ENCODE results near the gene ZNRF4.

- TF ChIP-seq, protein P1, sequence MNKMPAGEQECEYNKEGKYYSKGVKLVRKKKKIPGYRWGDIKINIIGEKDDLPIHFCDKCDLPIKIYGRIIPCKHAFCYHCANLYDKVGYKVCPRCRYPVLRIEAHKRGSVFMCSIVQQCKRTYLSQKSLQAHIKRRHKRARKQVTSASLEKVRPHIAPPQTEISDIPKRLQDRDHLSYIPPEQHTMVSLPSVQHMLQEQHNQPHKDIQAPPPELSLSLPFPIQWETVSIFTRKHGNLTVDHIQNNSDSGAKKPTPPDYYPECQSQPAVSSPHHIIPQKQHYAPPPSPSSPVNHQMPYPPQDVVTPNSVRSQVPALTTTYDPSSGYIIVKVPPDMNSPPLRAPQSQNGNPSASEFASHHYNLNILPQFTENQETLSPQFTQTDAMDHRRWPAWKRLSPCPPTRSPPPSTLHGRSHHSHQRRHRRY (tag by site-specific recombination; IDR thresholded peaks at IDR 0.05): no peak
- TF ChIP-seq, protein P2, sequence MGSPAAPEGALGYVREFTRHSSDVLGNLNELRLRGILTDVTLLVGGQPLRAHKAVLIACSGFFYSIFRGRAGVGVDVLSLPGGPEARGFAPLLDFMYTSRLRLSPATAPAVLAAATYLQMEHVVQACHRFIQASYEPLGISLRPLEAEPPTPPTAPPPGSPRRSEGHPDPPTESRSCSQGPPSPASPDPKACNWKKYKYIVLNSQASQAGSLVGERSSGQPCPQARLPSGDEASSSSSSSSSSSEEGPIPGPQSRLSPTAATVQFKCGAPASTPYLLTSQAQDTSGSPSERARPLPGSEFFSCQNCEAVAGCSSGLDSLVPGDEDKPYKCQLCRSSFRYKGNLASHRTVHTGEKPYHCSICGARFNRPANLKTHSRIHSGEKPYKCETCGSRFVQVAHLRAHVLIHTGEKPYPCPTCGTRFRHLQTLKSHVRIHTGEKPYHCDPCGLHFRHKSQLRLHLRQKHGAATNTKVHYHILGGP (tag by site-specific recombination; IDR thresholded peaks at IDR 0.05): no peak
- no peak for TF ChIP-seq REST (tag by site-specific recombination; IDR thresholded peaks at IDR 0.05)
- TF ChIP-seq, protein P3, sequence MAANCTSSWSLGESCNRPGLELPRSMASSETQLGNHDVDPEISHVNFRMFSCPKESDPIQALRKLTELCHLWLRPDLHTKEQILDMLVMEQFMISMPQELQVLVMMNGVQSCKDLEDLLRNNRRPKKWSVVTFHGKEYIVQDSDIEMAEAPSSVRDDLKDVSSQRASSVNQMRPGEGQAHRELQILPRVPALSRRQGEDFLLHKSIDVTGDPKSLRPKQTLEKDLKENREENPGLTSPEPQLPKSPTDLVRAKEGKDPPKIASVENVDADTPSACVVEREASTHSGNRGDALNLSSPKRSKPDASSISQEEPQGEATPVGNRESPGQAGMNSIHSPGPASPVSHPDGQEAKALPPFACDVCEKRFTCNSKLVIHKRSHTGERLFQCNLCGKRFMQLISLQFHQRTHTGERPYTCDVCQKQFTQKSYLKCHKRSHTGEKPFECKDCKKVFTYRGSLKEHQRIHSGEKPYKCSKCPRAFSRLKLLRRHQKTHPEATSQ (tag by site-specific recombination; IDR thresholded peaks at IDR 0.05): no peak
- no peak for TF ChIP-seq CTCF (tag by site-specific recombination; IDR thresholded peaks at IDR 0.05)
- TF ChIP-seq ATF2 (tag by site-specific recombination; IDR thresholded peaks at IDR 0.05; ENCODE audit: low read depth): no peak
- no peak for TF ChIP-seq ZNF560 (tag by site-specific recombination; IDR thresholded peaks at IDR 0.05; ENCODE audit: borderline replicate concordance)
- TF ChIP-seq MZF1 (tag by site-specific recombination; IDR thresholded peaks at IDR 0.05; ENCODE audit: borderline replicate concordance): no peak
- TF ChIP-seq SP2 (tag by site-specific recombination; IDR thresholded peaks at IDR 0.05): no peak
Observed at GRCh38 chr19:5448374-5448773, 6.8 kb upstream of the ZNRF4 start.

Measured in HEK293 (cell line).